H1 (cell line): Measurements from ENCODE around the gene RASA1. TPM values are rescaled to one million over a fixed set of nuclear protein-coding genes. Genes with fewer than 3 reads are reported as not detected.

Source experiments
- CTCF ChIA-PET: fragments of 300-600 bp; sonication (Branson Sonifier 250); formaldehyde crosslinking; loops from one replicate; lab custom pipeline; 2021; ENCODE audit not compliant: partially characterized antibody; lab: Charles Lee
- POLR2A ChIA-PET: fragments of 300-600 bp; sonication (Branson Sonifier 250); formaldehyde crosslinking; loops from one replicate; lab custom pipeline; 2021; ENCODE audit warnings: inconsistent platforms; ENCODE audit not compliant: partially characterized antibody; lab: Charles Lee
- DNase-seq, 2 experiments: peaks; one replicate each; pipeline versions ENCODE4 v3.0.0 to v3.0.0-alpha.2; 2010 to 2022; ENCODE audit warnings: low spot score in 2 of 2, low read depth in 1 of 2, mixed read lengths in 1 of 2
- FAIRE-seq: peaks from 2 replicates; lab custom pipeline; 2011; peaks lifted over from hg19 to GRCh38; lab: Jason Lieb, UNC
- H2AFZ ChIP-seq: 2 replicates; pipeline ENCODE4 v1.8.1; 2012; ENCODE audit warnings: low read length, inconsistent platforms
- H2AK5ac ChIP-seq: 2 replicates; pipeline ENCODE4 v1.6.1; 2013; ENCODE audit warnings: low read depth, low read length
- H2BK120ac ChIP-seq: replicated peaks from 2 replicates; pipeline ENCODE3; 2013; ENCODE audit warnings: low read depth, low read length, inconsistent platforms
- H2BK12ac ChIP-seq: 2 replicates; pipeline ENCODE4 v1.6.1; 2013; ENCODE audit warnings: low read depth, low read length
- H2BK15ac ChIP-seq: 2 replicates; pipeline ENCODE4 v1.6.1; 2013; ENCODE audit warnings: low read length
- H2BK20ac ChIP-seq: 2 replicates; pipeline ENCODE4 v1.6.1; 2013; ENCODE audit warnings: low read length
- H2BK5ac ChIP-seq: 2 replicates; pipeline ENCODE4 v1.6.1; 2013; ENCODE audit warnings: low read depth, low read length
- H3K14ac ChIP-seq: 2 replicates; pipeline ENCODE4 v1.6.1; 2013; ENCODE audit warnings: inconsistent platforms; ENCODE audit not compliant: insufficient read length
- H3K18ac ChIP-seq: 2 replicates; pipeline ENCODE4 v1.6.1; 2013; ENCODE audit warnings: low read length; ENCODE audit errors: extremely low read depth
- H3K23ac ChIP-seq: 2 replicates; pipeline ENCODE4 v1.6.1; 2013; ENCODE audit warnings: inconsistent platforms; ENCODE audit not compliant: insufficient read length
- H3K23me2 ChIP-seq: 2 replicates; pipeline ENCODE4 v1.6.1; 2013; ENCODE audit warnings: low read depth, low read length
- H3K27ac ChIP-seq: 2 replicates; pipeline ENCODE4 v1.6.1; 2011; ENCODE audit warnings: low read depth, low read length, inconsistent platforms
- H3K27me3 ChIP-seq, 4 experiments: replicated peaks in 1 of 4; 1 replicate in 1 of 4; 2 replicates in 3 of 4; pipeline versions ENCODE4 v1.6.1 to v1.8.1; 2011 to 2013; ENCODE audit warnings: low read length in 3 of 4, mild to moderate bottlenecking in 3 of 4, inconsistent platforms in 2 of 4, mixed read lengths in 2 of 4, moderate library complexity in 1 of 4; ENCODE audit not compliant: control insufficient read depth in 3 of 4, insufficient read depth in 3 of 4; ENCODE audit errors: extremely low read depth in 1 of 4
- H3K36me3 ChIP-seq, 4 experiments: 2 replicates each; pipeline versions ENCODE4 v1.6.1 to v1.8.1; 2011 to 2013; ENCODE audit warnings: mild to moderate bottlenecking in 4 of 4, low read length in 3 of 4, moderate library complexity in 2 of 4, control low read depth in 1 of 4, inconsistent platforms in 1 of 4; ENCODE audit not compliant: insufficient read depth in 4 of 4, control insufficient read depth in 2 of 4
- H3K4ac ChIP-seq: replicated peaks from 2 replicates; pipeline ENCODE3; 2013; ENCODE audit warnings: low read length, low read depth, mixed read lengths, inconsistent platforms; ENCODE audit not compliant: insufficient read length
- H3K4me1 ChIP-seq, 4 experiments: replicated peaks in 1 of 4; 1 replicate in 1 of 4; 2 replicates in 3 of 4; pipeline versions ENCODE4 v1.6.1 to v1.8.1; 2011 to 2013; ENCODE audit warnings: low read length in 3 of 4, inconsistent platforms in 2 of 4, mixed read lengths in 1 of 4; ENCODE audit not compliant: insufficient read depth in 4 of 4, control insufficient read depth in 3 of 4
- H3K4me2 ChIP-seq, 2 experiments: 2 replicates each; pipeline versions ENCODE4 v1.6.1 to v1.8.1; 2011 to 2013; ENCODE audit warnings: low read depth in 2 of 2, low read length in 2 of 2, control low read depth in 1 of 2, inconsistent platforms in 1 of 2, mild to moderate bottlenecking in 1 of 2; ENCODE audit not compliant: insufficient read depth in 1 of 2
- H3K4me3 ChIP-seq, 4 experiments: fragments of 200-600, 300-600 bp in 1 of 4; sonication (generic), shearing (Covaris generic), sonication (Bioruptor Twin) in 1 of 4; 2 replicates each; pipeline versions ENCODE4 v1.5.1 to v1.8.1; 2011 to 2016; ENCODE audit warnings: low read length in 4 of 4, low read depth in 3 of 4, control low read depth in 2 of 4, inconsistent platforms in 2 of 4, mild to moderate bottlenecking in 2 of 4, mixed read lengths in 1 of 4, moderate library complexity in 1 of 4; ENCODE audit not compliant: insufficient read depth in 2 of 4; ENCODE audit errors: extremely low read depth in 1 of 4
- H3K56ac ChIP-seq: replicated peaks from 2 replicates; pipeline ENCODE3; 2013; ENCODE audit warnings: low read depth, mild to moderate bottlenecking, mixed read lengths, low read length, inconsistent platforms; ENCODE audit not compliant: insufficient read length
- H3K79me1 ChIP-seq: 2 replicates; pipeline ENCODE4 v1.6.1; 2013; ENCODE audit warnings: low read depth, low read length, control low read depth
- H3K79me2 ChIP-seq, 2 experiments: 2 replicates each; pipeline versions ENCODE4 v1.6.1 to v1.8.1; 2012 to 2013; ENCODE audit warnings: low read length in 2 of 2, mild to moderate bottlenecking in 2 of 2, inconsistent platforms in 1 of 2; ENCODE audit not compliant: insufficient read depth in 2 of 2, control insufficient read depth in 1 of 2
- H3K9ac ChIP-seq, 4 experiments: replicated peaks in 1 of 4; 1 replicate in 1 of 4; 2 replicates in 3 of 4; pipeline versions ENCODE4 v1.6.1 to v1.8.1; 2011 to 2013; ENCODE audit warnings: low read depth in 3 of 4, low read length in 3 of 4, control low read depth in 2 of 4, mild to moderate bottlenecking in 2 of 4, moderate library complexity in 2 of 4, inconsistent platforms in 1 of 4; ENCODE audit errors: extremely low read depth in 1 of 4
- H3K9me3 ChIP-seq, 2 experiments: 2 replicates each; pipeline versions ENCODE4 v1.6.1 to v1.8.1; 2012 to 2013; ENCODE audit warnings: mild to moderate bottlenecking in 2 of 2, moderate library complexity in 2 of 2, control low read depth in 1 of 2, inconsistent platforms in 1 of 2, low read depth in 1 of 2, low read length in 1 of 2, mixed read lengths in 1 of 2; ENCODE audit not compliant: insufficient read depth in 2 of 2
- H4K20me1 ChIP-seq, 2 experiments: replicated peaks in 1 of 2; 2 replicates each; pipeline versions ENCODE3 to v1.8.1; 2011 to 2013; ENCODE audit warnings: inconsistent platforms in 2 of 2, low read length in 2 of 2, mild to moderate bottlenecking in 1 of 2; ENCODE audit not compliant: insufficient read depth in 2 of 2, control insufficient read depth in 1 of 2
- H4K5ac ChIP-seq: 2 replicates; pipeline ENCODE4 v1.6.1; 2013; ENCODE audit warnings: low read length, low read depth, mixed read lengths, inconsistent platforms; ENCODE audit not compliant: insufficient read length
- H4K8ac ChIP-seq: 2 replicates; pipeline ENCODE4 v1.8.0; 2013; ENCODE audit warnings: mild to moderate bottlenecking, moderate library complexity, low read length, inconsistent platforms; ENCODE audit not compliant: insufficient read depth; ENCODE audit errors: extremely low read depth
- H4K91ac ChIP-seq: replicated peaks from 2 replicates; pipeline ENCODE3; 2013; ENCODE audit warnings: low read length, mixed read lengths, inconsistent platforms; ENCODE audit not compliant: insufficient read length
- ATF3 ChIP-seq: IDR thresholded peaks from 2 replicates; pipeline ENCODE4 v1.6.1; 2011; ENCODE audit warnings: low read depth, mild to moderate bottlenecking, low read length; ENCODE audit not compliant: insufficient read depth
- BACH1 ChIP-seq: IDR thresholded peaks from 2 replicates; pipeline ENCODE4 v1.6.1; 2012; ENCODE audit warnings: low read length, improper control_type of control experiment
- CTBP2 ChIP-seq: IDR thresholded peaks from 2 replicates; pipeline ENCODE4 v1.7.0; 2011; ENCODE audit warnings: borderline replicate concordance, mild to moderate bottlenecking, moderate library complexity, mixed read lengths, low read length; ENCODE audit not compliant: insufficient read depth, insufficient read length
- JUN ChIP-seq: IDR thresholded peaks from 2 replicates; pipeline ENCODE4 v1.6.1; 2011; ENCODE audit warnings: low read depth, mild to moderate bottlenecking, improper control_type of control experiment, low read length
- KDM1A ChIP-seq: fragments of 200-600, 300-600 bp; sonication (generic); IDR thresholded peaks from 2 replicates; pipeline ENCODE4 v1.7.1; 2016; ENCODE audit warnings: mild to moderate bottlenecking, low read length, borderline replicate concordance
- NRF1 ChIP-seq: IDR thresholded peaks from 2 replicates; pipeline ENCODE4 v1.6.1; 2011; ENCODE audit warnings: mild to moderate bottlenecking, low read depth, low read length, improper control_type of control experiment
- RFX5 ChIP-seq: IDR thresholded peaks from 2 replicates; pipeline ENCODE4 v1.6.1; 2011; ENCODE audit warnings: low read depth, low read length, improper control_type of control experiment, borderline replicate concordance
- RXRA ChIP-seq: IDR thresholded peaks from 2 replicates; pipeline ENCODE4 v1.6.1; 2011; ENCODE audit warnings: low read depth, mild to moderate bottlenecking, low read length, moderate library complexity; ENCODE audit not compliant: insufficient read depth
- SIX5 ChIP-seq: IDR thresholded peaks from 2 replicates; pipeline ENCODE4 v1.6.1; 2011; ENCODE audit warnings: mild to moderate bottlenecking, low read depth, low read length
- SP4 ChIP-seq: IDR thresholded peaks from 2 replicates; pipeline ENCODE4 v1.6.1; 2012; ENCODE audit warnings: low read length, inconsistent platforms
- SUZ12 ChIP-seq: fragments of 200-600 bp; sonication (generic); IDR thresholded peaks from 2 replicates; pipeline ENCODE4 v1.6.1; 2012; ENCODE audit warnings: mild to moderate bottlenecking, inconsistent platforms, low read length, moderate library complexity, mixed read lengths
- WGBS, 2 experiments: shearing (Covaris generic) in 1 of 2; methylation state at CpG; one replicate each; pipeline versions ENCODE4 v1.1.6 to v1.1.7; 2013 to 2015; ENCODE audit warnings: low lambda C conversion rate in 2 of 2, mixed read lengths in 2 of 2, inconsistent platforms in 1 of 2, low coverage in 1 of 2, missing lambda C conversion rate in 1 of 2; ENCODE audit not compliant: insufficient replicate concordance in 2 of 2, insufficient coverage in 1 of 2, insufficient read length in 1 of 2; ENCODE audit errors: extremely low coverage in 1 of 2, missing lambda C conversion rate in 1 of 2; 5-methylcytosine and 5-hydroxymethylcytosine counted together
- polyA plus RNA-seq, 7 experiments: library from polyadenylated mRNA; depleted of rRNA in 3 of 7; stranded (reverse) in 5 of 7; unstranded in 2 of 7; fragments of >200 nt in 5 of 7; fragments of 200-250 nt in 2 of 7; gene quantifications; 1 replicate in 5 of 7; 2 replicates in 1 of 7; 4 replicates in 1 of 7; pipeline versions ENCODE4 v1.2.1 to v1.2.3, GENCODE V29; 2011 to 2013; ENCODE audit warnings: missing spikeins in 2 of 7, mixed read lengths in 2 of 7
- total RNA-seq: library from RNA; stranded (reverse); fragmentation: NEBNext Ultra II Directional; extraction: Animal tissue kit (Norgen Biotek cat#: 25700); gene quantifications from 2 replicates; pipeline ENCODE4 v1.2.1, GENCODE V29; 2021

The RASA1 gene
- total and polyA plus RNA-seq, 2 of the 8 experiments (the other 6 are each of a cell fraction or from before 2014, with no cell fraction given) = 15.9 to 33.8 TPM

- H4K5ac ChIP-seq = no peak overlapping the region
- no peak overlapping the region for H3K4me2 ChIP-seq
- H2BK12ac ChIP-seq = no peak overlapping the region
- H3K4ac ChIP-seq = no peak overlapping the region
- H3K4me3 ChIP-seq = no peak overlapping the region
- no peak overlapping the region for H2BK15ac ChIP-seq
- no peaks in the 10 kb centered on the region for H3K27me3 ChIP-seq
- peaks cover 0 to 2% (median 2%) of the 10 kb centered on the region in 4 experiments; a peak in 3 of 8 replicates for H3K36me3 ChIP-seq
- no peak overlapping the region for H4K8ac ChIP-seq
- no peak overlapping the region for H2BK20ac ChIP-seq
- no peak overlapping the region for H2AFZ ChIP-seq
- H3K23ac ChIP-seq = no peak overlapping the region
- POLR2A ChIA-PET = no interaction called here
- peaks cover 0 to 2% of the 10 kb centered on the region in 2 experiments for H4K20me1 ChIP-seq
- H3K79me1 ChIP-seq = peaks cover 8% of the 10 kb centered on the region
- DNase-seq = no peak
- no peak overlapping the region for H3K27ac ChIP-seq
- peaks cover 0 to 78% of the 10 kb centered on the region in 2 experiments; a peak in 3 of 4 replicates for H3K79me2 ChIP-seq
- FAIRE-seq = no peak
- no peak overlapping the region for H3K14ac ChIP-seq
- H3K4me1 ChIP-seq = no peaks in the 10 kb centered on the region; a peak in 1 of 7 replicates
- H3K23me2 ChIP-seq = no peaks in the 10 kb centered on the region
- no peak overlapping the region for H3K18ac ChIP-seq
- H2AK5ac ChIP-seq = no peak overlapping the region
- H2BK5ac ChIP-seq = no peak overlapping the region
- 93% methylated on average over 6 of the region's 6 CpGs; no CpG with 5 or more reads in 1 of the 2 experiments for WGBS, 2 experiments
- no peak overlapping the region for H3K9ac ChIP-seq
- CTCF ChIA-PET = no interaction called here
- no peaks in the 10 kb centered on the region for H3K9me3 ChIP-seq
- no peak overlapping the region for H2BK120ac ChIP-seq
- H3K56ac ChIP-seq = no peak overlapping the region
- TF ChIP-seq RXRA (no peak), ATF3 (no peak), BACH1 (no peak), SIX5 (no peak), RFX5 (no peak), NRF1 (no peak), JUN (no peak), KDM1A (no peak), SUZ12 (no peak), SP4 (no peak), CTBP2 (no peak)
- H4K91ac ChIP-seq = no peak overlapping the region
Observed at GRCh38 chr5:87300176-87300575, 32.5 kb downstream of the RASA1 start.
